Vagina (tissue), 2 donors: ENCODE results near the gene FUT7. TPM values are rescaled to one million over a fixed set of nuclear protein-coding genes. Genes with fewer than 3 reads are reported as not detected.

Experiments used
- DNase-seq, 2 donors: peaks; one replicate each; pipeline ENCODE4 v3.0.0-alpha.2; 2017; ENCODE audit errors: extremely low spot score in 2 of 2
- H3K27ac ChIP-seq: fragments of 200-600 bp; sonication (generic); one replicate; pipeline ENCODE4 v1.5.1; 2019
- H3K27me3 ChIP-seq: fragments of 200-600 bp; sonication (generic); one replicate; pipeline ENCODE4 v1.5.1; 2019
- H3K36me3 ChIP-seq, 2 donors: fragments of 200-600 bp; sonication (generic); one replicate each; pipeline ENCODE4 v1.5.1; 2017 to 2019
- H3K4me1 ChIP-seq: fragments of 200-600 bp; sonication (generic); one replicate; pipeline ENCODE4 v1.5.1; 2019
- H3K4me3 ChIP-seq, 2 donors: fragments of 200-600 bp; sonication (generic); 1 replicate in 1 of 2; 2 replicates in 1 of 2; pipeline ENCODE4 v1.5.1; 2016 to 2019
- H3K9me3 ChIP-seq: fragments of 200-600 bp; sonication (generic); one replicate; pipeline ENCODE4 v1.5.1; 2019
- POLR2A ChIP-seq, 2 donors: fragments of 450-650 bp; IDR thresholded peaks; one replicate each; pipeline ENCODE4 v1.6.1; 2017; ENCODE audit warnings: antibody characterized with exemption in 2 of 2, mild to moderate bottlenecking in 2 of 2, moderate library complexity in 2 of 2
- POLR2AphosphoS5 ChIP-seq, 2 donors: sonication (generic); formaldehyde crosslinking; IDR thresholded peaks; one replicate each; pipeline ENCODE4 v1.9.0; 2017; ENCODE audit warnings: antibody characterized with exemption in 2 of 2, mild to moderate bottlenecking in 2 of 2, low read depth in 1 of 2; ENCODE audit not compliant: insufficient read depth in 1 of 2
- intact Hi-C: fragments of 100-400 bp; cut with DNase I; formaldehyde crosslinking; loops from one replicate; pipeline ENCODE4 v1.15.1; 2023
- total RNA-seq: library from RNA; depleted of rRNA; stranded (reverse); fragments of >200 nt; gene quantifications from one replicate; pipeline ENCODE4 v1.2.3, GENCODE V29; 2016
- TF ChIP-seq, protein P1 (sequence below), 3 experiments: fragments of 450-650 bp in 2 of 3; fragments of 200-600 bp in 1 of 3; sonication (generic) in 1 of 3; IDR thresholded peaks; one replicate each; pipeline ENCODE4 v1.5.1; 2017 to 2019; ENCODE audit warnings: antibody characterized with exemption in 3 of 3, mild to moderate bottlenecking in 2 of 3, moderate library complexity in 2 of 3

FUT7 gene
- total RNA-seq, 1 donor from 2014 or later = not detected

DNA sequence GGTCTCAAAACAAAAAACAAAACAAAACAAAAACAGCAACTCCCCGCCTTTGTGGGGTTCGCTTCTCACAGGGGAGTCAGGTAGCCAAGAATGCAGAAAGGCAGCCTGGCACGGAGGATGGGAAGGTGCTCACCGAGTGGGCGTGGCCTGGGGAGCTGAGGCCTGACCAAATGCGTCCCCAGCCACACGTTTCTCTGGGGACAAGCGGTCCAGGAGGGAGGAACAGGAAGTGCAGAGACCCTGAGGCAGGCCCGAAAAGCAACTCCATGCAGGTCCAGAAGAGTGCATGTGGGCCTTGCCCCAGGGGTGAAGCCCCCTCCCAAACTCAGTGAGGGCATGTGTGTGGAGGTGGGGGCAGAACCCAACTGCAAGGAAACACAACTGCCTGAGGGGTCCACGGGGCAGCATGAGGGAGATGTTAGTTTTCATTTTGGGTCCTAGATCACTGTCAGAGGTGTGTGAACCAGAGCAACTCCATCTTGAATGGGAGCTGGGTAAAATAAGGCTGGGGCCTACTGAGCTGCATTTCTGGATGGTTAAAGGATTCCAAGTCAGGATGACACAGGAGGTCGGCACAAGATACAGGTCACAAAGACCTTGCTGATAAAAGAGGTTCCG, 42.9 kb upstream of the FUT7 start:
- no peak overlapping the region for H3K4me3 ChIP-seq
- H3K27ac ChIP-seq = no peak overlapping the region
- no peaks in the 10 kb centered on the region for H3K9me3 ChIP-seq
- no peak for DNase-seq
- intact Hi-C loops = no loop called here
- H3K4me1 ChIP-seq = peaks cover 34% of the 10 kb centered on the region
- TF ChIP-seq POLR2AphosphoS5 (IDR thresholded peaks at IDR 0.05; ENCODE audit: insufficient read depth in 1 of 2, low read depth in 1 of 2) (no peak), POLR2A (IDR thresholded peaks at IDR 0.05) (no peak)
- TF ChIP-seq, protein P1, sequence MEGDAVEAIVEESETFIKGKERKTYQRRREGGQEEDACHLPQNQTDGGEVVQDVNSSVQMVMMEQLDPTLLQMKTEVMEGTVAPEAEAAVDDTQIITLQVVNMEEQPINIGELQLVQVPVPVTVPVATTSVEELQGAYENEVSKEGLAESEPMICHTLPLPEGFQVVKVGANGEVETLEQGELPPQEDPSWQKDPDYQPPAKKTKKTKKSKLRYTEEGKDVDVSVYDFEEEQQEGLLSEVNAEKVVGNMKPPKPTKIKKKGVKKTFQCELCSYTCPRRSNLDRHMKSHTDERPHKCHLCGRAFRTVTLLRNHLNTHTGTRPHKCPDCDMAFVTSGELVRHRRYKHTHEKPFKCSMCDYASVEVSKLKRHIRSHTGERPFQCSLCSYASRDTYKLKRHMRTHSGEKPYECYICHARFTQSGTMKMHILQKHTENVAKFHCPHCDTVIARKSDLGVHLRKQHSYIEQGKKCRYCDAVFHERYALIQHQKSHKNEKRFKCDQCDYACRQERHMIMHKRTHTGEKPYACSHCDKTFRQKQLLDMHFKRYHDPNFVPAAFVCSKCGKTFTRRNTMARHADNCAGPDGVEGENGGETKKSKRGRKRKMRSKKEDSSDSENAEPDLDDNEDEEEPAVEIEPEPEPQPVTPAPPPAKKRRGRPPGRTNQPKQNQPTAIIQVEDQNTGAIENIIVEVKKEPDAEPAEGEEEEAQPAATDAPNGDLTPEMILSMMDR (IDR thresholded peaks at IDR 0.05) = no peak
- peaks cover 0 to 12% of the 10 kb centered on the region in 2 donors for H3K36me3 ChIP-seq
- no peaks in the 10 kb centered on the region for H3K27me3 ChIP-seq

DNA sequence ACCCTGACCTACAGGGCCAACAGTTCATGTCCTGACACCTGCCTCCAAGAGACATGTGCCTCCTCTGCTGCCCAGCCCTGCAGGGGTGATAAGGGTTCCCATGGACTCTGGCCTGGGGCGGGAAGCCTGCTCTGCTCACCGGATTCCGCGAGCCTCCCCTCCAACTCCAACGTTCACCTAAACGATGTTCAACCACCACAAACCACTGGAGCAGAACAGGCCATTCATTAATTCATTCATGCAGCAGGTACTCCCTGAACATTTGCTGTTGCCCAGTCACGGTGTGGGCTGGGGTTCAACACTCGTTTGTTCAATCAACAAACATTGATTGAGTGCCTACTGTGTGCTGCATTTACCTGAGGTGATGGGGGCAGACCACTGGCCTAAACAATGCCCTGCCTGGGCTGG, 42.1 kb upstream of the FUT7 start:
- Histone ChIP-seq H3K36me3 (peaks cover 0 to 4% of the 10 kb centered on the region in 2 donors), H3K4me3 (no peak overlapping the region), H3K27ac (no peak overlapping the region), H3K4me1 (peaks cover 32% of the 10 kb centered on the region), H3K9me3 (no peaks in the 10 kb centered on the region), H3K27me3 (no peaks in the 10 kb centered on the region)
- DNase-seq = no peak
- TF ChIP-seq, protein P1 (IDR thresholded peaks at IDR 0.05) = no peak
- TF ChIP-seq POLR2A (IDR thresholded peaks at IDR 0.05) = no peak
- intact Hi-C loops = no loop called here

DNA sequence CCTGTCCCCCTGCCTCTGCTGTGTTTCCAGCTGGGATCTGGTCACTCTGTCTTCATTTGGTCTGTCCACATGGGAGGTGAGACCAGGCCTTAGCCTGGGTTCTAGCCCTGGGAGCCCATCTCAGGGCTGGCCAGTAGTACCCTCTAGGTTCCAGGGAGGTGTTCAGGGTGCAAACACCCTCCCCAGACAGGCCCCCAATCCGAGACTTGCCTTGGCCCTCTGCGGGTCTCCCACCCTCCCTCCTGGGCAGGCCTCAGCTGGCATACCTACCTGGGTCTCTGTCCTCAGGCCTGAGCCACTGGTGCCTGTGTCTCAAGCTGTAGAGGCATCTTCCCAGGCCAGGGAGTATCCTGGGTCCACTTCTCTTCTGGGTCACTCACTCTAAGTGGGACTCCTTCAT, 39.4 kb upstream of the FUT7 start:
- intact Hi-C loops = no loop called here
- Histone ChIP-seq H3K9me3 (no peaks in the 10 kb centered on the region), H3K36me3 (no peaks in the 10 kb centered on the region), H3K4me3 (no peak overlapping the region), H3K27me3 (no peaks in the 10 kb centered on the region), H3K4me1 (peaks cover 14% of the 10 kb centered on the region), H3K27ac (no peak overlapping the region)
- DNase-seq = no peak
- TF ChIP-seq POLR2AphosphoS5 (IDR thresholded peaks at IDR 0.05; ENCODE audit: insufficient read depth in 1 of 2, low read depth in 1 of 2) (no peak), POLR2A (IDR thresholded peaks at IDR 0.05) (no peak)

DNA sequence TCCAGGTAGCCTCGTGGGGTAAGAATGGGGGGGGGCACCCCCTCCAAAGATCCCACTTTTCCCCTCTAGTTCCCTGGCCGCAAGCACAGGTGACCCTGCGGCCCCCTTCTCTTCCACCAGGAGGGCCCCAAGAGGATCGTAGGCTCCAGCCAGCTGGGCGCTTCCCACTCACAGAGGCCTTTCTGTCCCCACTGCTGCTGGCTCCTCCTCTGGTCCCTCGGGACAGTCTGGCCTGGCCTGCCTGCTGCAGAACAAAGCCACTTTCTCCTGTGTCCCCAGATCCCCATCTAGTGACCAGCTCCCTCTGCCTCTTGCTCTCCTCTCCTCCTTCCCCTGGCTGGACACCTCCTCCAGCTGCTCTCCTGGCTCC, 39.0 kb upstream of the FUT7 start:
- DNase-seq = no peak

DNA sequence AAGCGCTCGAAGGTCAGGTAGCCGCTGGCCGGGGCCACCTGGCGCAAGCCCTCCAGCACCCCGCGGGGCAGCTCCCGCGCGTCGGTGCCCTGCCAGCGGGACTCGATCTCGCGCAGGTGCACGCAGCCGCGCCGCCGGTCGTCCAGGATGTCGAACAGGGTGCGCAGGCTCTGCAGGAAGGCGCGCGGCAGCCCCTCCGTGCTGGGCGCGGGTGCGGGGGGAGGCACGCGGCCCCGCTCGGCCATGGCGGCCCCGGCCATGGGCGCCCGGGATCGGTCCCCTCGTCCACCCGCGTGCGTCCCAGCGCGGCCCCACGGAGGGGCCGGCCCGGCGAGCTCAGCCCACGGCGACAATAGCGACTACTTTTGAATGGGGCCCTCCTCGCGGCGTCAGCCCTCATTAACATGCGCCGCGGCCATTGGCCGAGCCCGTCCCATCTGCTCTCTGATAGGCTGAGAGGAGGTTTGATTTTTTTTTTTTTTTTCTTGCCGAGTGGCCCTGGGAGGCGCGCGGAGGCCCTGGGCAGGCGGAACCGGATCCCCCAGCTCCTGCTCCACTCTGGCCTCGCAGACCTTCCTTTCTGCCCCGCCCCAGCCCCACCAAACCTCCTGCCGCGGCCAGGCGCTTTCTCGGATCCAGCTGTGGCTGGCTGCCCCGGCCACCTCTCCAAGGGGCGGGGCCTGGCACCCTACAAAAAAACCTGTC, 38.5 kb upstream of the FUT7 start, which contains the start of gene SAPCD2:
Gene SAPCD2, minus strand, starts transcription at position 357 of the 705 bp plus-strand sequence. Its CDS starts 97 bp downstream, at position 260.
- intact Hi-C loops = no loop called here
- no peak for DNase-seq
- Histone ChIP-seq H3K27me3 (no peaks in the 10 kb centered on the region), H3K27ac (peak within 1 kb of the TSS; percentile 9), H3K36me3 (no peaks in the 10 kb centered on the region), H3K4me3 (peak within 1 kb of the TSS; percentile 33 to 44), H3K9me3 (no peaks in the 10 kb centered on the region), H3K4me1 (peaks cover 14% of the 10 kb centered on the region)
- peak in 1 of 2 donors; percentile 53 for TF ChIP-seq POLR2AphosphoS5 (IDR thresholded peaks at IDR 0.05; ENCODE audit: insufficient read depth in 1 of 2, low read depth in 1 of 2)
- TF ChIP-seq, protein P1 (IDR thresholded peaks at IDR 0.05) = no peak

More for the DNA sequence above, 39.0 kb upstream of the FUT7 start:
- TF ChIP-seq, protein P1 (IDR thresholded peaks at IDR 0.05) = no peak
- peak in 1 of 2 donors; percentile 27 for TF ChIP-seq POLR2AphosphoS5 (IDR thresholded peaks at IDR 0.05; ENCODE audit: insufficient read depth in 1 of 2, low read depth in 1 of 2)
- no peak for TF ChIP-seq POLR2A (IDR thresholded peaks at IDR 0.05)
- Histone ChIP-seq H3K27me3 (no peaks in the 10 kb centered on the region), H3K4me3 (peak overlapping the region; percentile 33 to 44), H3K27ac (peak overlapping the region; percentile 9), H3K9me3 (no peaks in the 10 kb centered on the region), H3K36me3 (no peaks in the 10 kb centered on the region), H3K4me1 (peaks cover 14% of the 10 kb centered on the region)
- intact Hi-C loops = no loop called here
